Liver (tissue), 9 donors: Measurements from ENCODE around the gene MALAT1. TPM values are rescaled to one million over a fixed set of nuclear protein-coding genes. Genes with fewer than 3 reads are reported as not detected.

Experiments
- DNase-seq: peaks from one replicate; pipeline ENCODE4 v3.0.0-alpha.2; 2017; ENCODE audit warnings: low spot score
- H3K27ac ChIP-seq, 2 donors: one replicate each; pipeline ENCODE4 v1.7.0; 2013; ENCODE audit warnings: inconsistent platforms in 2 of 2, low read length in 2 of 2, control low read depth in 1 of 2, low read depth in 1 of 2, mild to moderate bottlenecking in 1 of 2
- H3K27me3 ChIP-seq, 4 donors: one replicate each; pipeline versions ENCODE4 v1.6.1 to v1.7.0; 2013; ENCODE audit warnings: low read length in 3 of 4, inconsistent platforms in 1 of 4, mild to moderate bottlenecking in 1 of 4, moderate library complexity in 1 of 4; ENCODE audit not compliant: control insufficient read depth in 4 of 4, insufficient read depth in 4 of 4
- H3K36me3 ChIP-seq, 4 donors: one replicate each; pipeline versions ENCODE4 v1.6.1 to v1.7.0; 2013; ENCODE audit warnings: low read length in 3 of 4, mild to moderate bottlenecking in 3 of 4, low read depth in 1 of 4, moderate library complexity in 1 of 4; ENCODE audit not compliant: control insufficient read depth in 4 of 4, insufficient read depth in 3 of 4
- H3K4me1 ChIP-seq, 4 donors: one replicate each; pipeline versions ENCODE4 v1.6.1 to v1.7.0; 2013; ENCODE audit warnings: low read length in 3 of 4, mild to moderate bottlenecking in 3 of 4, moderate library complexity in 1 of 4; ENCODE audit not compliant: control insufficient read depth in 4 of 4, insufficient read depth in 4 of 4
- H3K4me3 ChIP-seq, 3 donors: one replicate each; pipeline versions ENCODE4 v1.6.1 to v1.7.0; 2013; ENCODE audit warnings: low read length in 3 of 3, control low read depth in 1 of 3, low read depth in 1 of 3, mild to moderate bottlenecking in 1 of 3
- H3K9ac ChIP-seq, 2 donors: one replicate each; pipeline ENCODE4 v1.7.0; 2013; ENCODE audit warnings: low read length in 2 of 2, mild to moderate bottlenecking in 2 of 2, moderate library complexity in 2 of 2, control low read depth in 1 of 2, low read depth in 1 of 2
- H3K9me3 ChIP-seq, 4 donors: one replicate each; pipeline versions ENCODE4 v1.6.1 to v1.7.0; 2013; ENCODE audit warnings: low read length in 3 of 4; ENCODE audit not compliant: control insufficient read depth in 4 of 4
- ATF3 ChIP-seq: IDR thresholded peaks from 2 replicates; pipeline ENCODE4 v1.6.1; 2016; ENCODE audit warnings: antibody characterized with exemption
- EGR1 ChIP-seq, 2 donors: IDR thresholded peaks; 2 replicates each; pipeline ENCODE4 v1.6.1; 2016 to 2018; ENCODE audit warnings: antibody characterized with exemption in 2 of 2, low read depth in 2 of 2
- FOXA1 ChIP-seq: IDR thresholded peaks from 2 replicates; pipeline ENCODE4 v1.6.1; 2016; ENCODE audit warnings: antibody characterized with exemption
- FOXA2 ChIP-seq: IDR thresholded peaks from 2 replicates; pipeline ENCODE4 v1.6.1; 2016; ENCODE audit warnings: antibody characterized with exemption
- HNF4A ChIP-seq, 2 donors: conservative IDR thresholded peaks; 2 replicates each; pipeline ENCODE4 v1.6.1; 2016; ENCODE audit warnings: antibody characterized with exemption in 2 of 2, mild to moderate bottlenecking in 2 of 2
- HNF4G ChIP-seq: IDR thresholded peaks from 2 replicates; pipeline ENCODE4 v1.6.1; 2016; ENCODE audit warnings: antibody characterized with exemption
- JUND ChIP-seq, 2 donors: IDR thresholded peaks; 2 replicates each; pipeline ENCODE4 v1.6.1; 2016; ENCODE audit warnings: antibody characterized with exemption in 2 of 2
- MAX ChIP-seq: IDR thresholded peaks from 2 replicates; pipeline ENCODE4 v1.6.1; 2016; ENCODE audit warnings: antibody characterized with exemption
- NR2F2 ChIP-seq: IDR thresholded peaks from 2 replicates; pipeline ENCODE4 v1.6.1; 2016; ENCODE audit warnings: antibody characterized with exemption
- RAD21 ChIP-seq, 2 donors: IDR thresholded peaks; 2 replicates each; pipeline ENCODE4 v1.6.1; 2016; ENCODE audit warnings: antibody characterized with exemption in 2 of 2, mild to moderate bottlenecking in 2 of 2
- REST ChIP-seq: IDR thresholded peaks from 2 replicates; pipeline ENCODE4 v1.6.1; 2016; ENCODE audit warnings: antibody characterized with exemption, mild to moderate bottlenecking
- RXRA ChIP-seq, 2 donors: IDR thresholded peaks; 2 replicates each; pipeline ENCODE4 v1.6.1; 2017 to 2018; ENCODE audit warnings: antibody characterized with exemption in 2 of 2, mild to moderate bottlenecking in 1 of 2
- SP1 ChIP-seq: IDR thresholded peaks from 2 replicates; pipeline ENCODE4 v1.6.1; 2018; ENCODE audit warnings: antibody characterized with exemption, mild to moderate bottlenecking
- TAF1 ChIP-seq: conservative IDR thresholded peaks from 2 replicates; pipeline ENCODE4 v1.6.1; 2016; ENCODE audit warnings: antibody characterized with exemption, mild to moderate bottlenecking
- YY1 ChIP-seq: IDR thresholded peaks from 2 replicates; pipeline ENCODE4 v1.6.1; 2016; ENCODE audit warnings: antibody characterized with exemption, mild to moderate bottlenecking
- WGBS: extraction: QIAGEN DNeasy Blood & Tissue Kit; methylation state at CpG from one replicate; pipeline ENCODE4 v1.1.7; 2013; 5-methylcytosine and 5-hydroxymethylcytosine counted together
- polyA plus RNA-seq, 2 donors: library from polyadenylated mRNA; stranded (reverse) in 1 of 2; unstranded in 1 of 2; fragments of 200-250 nt in 1 of 2; fragments of >200 nt in 1 of 2; fragmentation: Nextera tagmentation in 1 of 2; extraction: Ambion mirVana in 1 of 2; gene quantifications; one replicate each; pipeline versions ENCODE4 v1.2.1 to v1.2.3, GENCODE V29; 2013 to 2015
- total RNA-seq, 2 donors: library from RNA; depleted of rRNA; stranded (reverse); fragments of >200 nt; gene quantifications; one replicate each; pipeline ENCODE4 v1.2.3, GENCODE V29; 2014
- donor health status: healthy.
- donor health status: healthy.
- donor health status: healthy.
- donor health status: healthy.
- donor health status: healthy.

MALAT1 gene
- total and polyA plus RNA-seq, 4 donors, result 11.9 to 8,306 (median 3,778) TPM

- peaks cover 12 to 49% (median 26%) of the 10 kb centered on the region in 4 donors for H3K4me1 ChIP-seq
- no peaks in the 10 kb centered on the region for H3K27me3 ChIP-seq
- no peak for DNase-seq
- no peaks in the 10 kb centered on the region for H3K9me3 ChIP-seq
- H3K36me3 ChIP-seq, result no peaks in the 10 kb centered on the region
- H3K9ac ChIP-seq, result peak overlapping the region; percentile 4 to 10
- no peak overlapping the region for H3K4me3 ChIP-seq
- H3K27ac ChIP-seq, result peak overlapping the region; percentile 89 to 97
- TF ChIP-seq ATF3 (no peak), FOXA2 (no peak), RXRA (IDR thresholded peaks at IDR 0.05) (no peak), HNF4A (conservative IDR thresholded peaks at IDR 0.05) (no peak), NR2F2 (no peak), YY1 (no peak), EGR1 (IDR thresholded peaks at IDR 0.05; ENCODE audit: low read depth in 2 of 2) (no peak), MAX (no peak), JUND (IDR thresholded peaks at IDR 0.05) (no peak)
- WGBS, result 74% methylated on average over 10 of the region's 10 CpGs
Measured at GRCh38 chr11:65488273-65489034, 10.4 kb upstream of the MALAT1 start.

- Histone ChIP-seq H3K27ac (peak overlapping the region; percentile 89 to 97), H3K9ac (peak overlapping the region in 1 of 2 donors; percentile 19), H3K36me3 (no peaks in the 10 kb centered on the region), H3K4me1 (peaks cover 12 to 54% (median 29%) of the 10 kb centered on the region in 4 donors), H3K9me3 (no peaks in the 10 kb centered on the region), H3K27me3 (no peaks in the 10 kb centered on the region), H3K4me3 (no peak overlapping the region)
- TF ChIP-seq FOXA1, result no peak
- no peak for TF ChIP-seq RAD21 (IDR thresholded peaks at IDR 0.05)
- TF ChIP-seq TAF1, result no peak
- peak; percentile 39 for TF ChIP-seq REST
- no peak for TF ChIP-seq ATF3
- TF ChIP-seq YY1, result no peak
- TF ChIP-seq SP1, result peak; percentile 68
- TF ChIP-seq HNF4G, result no peak
- no peak for TF ChIP-seq EGR1 (IDR thresholded peaks at IDR 0.05; ENCODE audit: low read depth in 2 of 2)
- peak; percentile 37 to 58 for TF ChIP-seq RXRA (IDR thresholded peaks at IDR 0.05)
- TF ChIP-seq HNF4A (conservative IDR thresholded peaks at IDR 0.05), result no peak
- TF ChIP-seq JUND (IDR thresholded peaks at IDR 0.05), result peak in 1 of 2 donors; percentile 11
- TF ChIP-seq MAX, result no peak
- peak; percentile 89 for TF ChIP-seq NR2F2
- no peak for TF ChIP-seq FOXA2
- 84% methylated on average over 10 of the region's 10 CpGs for WGBS
- DNase-seq, result no peak
Measured at GRCh38 chr11:65489035-65489705, 9.7 kb upstream of the MALAT1 start.
